Stimulated activated CD8-positive, alpha-beta memory T cell treated with anti-CD3 and anti-CD28 coated beads, Interleukin-4, amount 100 ng/mL, for 24 hours (primary cell): ENCODE results near the gene GDF7.
"Not testable (repeated sequence)": the region's sequence is repeated elsewhere in the genome, so short reads cannot be mapped to it uniquely, and the experiment has no call there.

Experiments used
- DNase-seq: peaks from one replicate; pipeline ENCODE4 v3.0.0-alpha.2; 2020; ENCODE audit warnings: low read depth

Gene GDF7

DNA sequence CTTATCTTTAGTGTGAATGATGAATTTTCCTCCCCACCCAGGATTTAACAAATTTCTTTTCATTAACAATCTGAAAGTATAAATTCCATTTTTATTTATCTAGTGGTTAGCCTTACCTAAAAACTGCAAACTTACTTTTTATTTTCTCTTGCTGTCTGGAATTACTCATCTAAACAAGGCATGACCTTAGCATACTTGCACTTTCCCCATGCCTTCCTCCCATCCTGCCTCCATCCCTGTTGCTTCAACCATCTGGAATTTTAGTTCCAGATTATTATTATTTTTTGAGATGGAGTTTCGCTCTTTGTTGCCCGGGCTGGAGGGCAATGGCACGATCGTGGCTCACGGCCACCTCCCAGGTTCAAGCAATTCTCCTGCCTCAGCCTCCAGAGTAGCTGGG, 35.6 kb downstream of the GDF7 start:
- no peak for DNase-seq

DNA sequence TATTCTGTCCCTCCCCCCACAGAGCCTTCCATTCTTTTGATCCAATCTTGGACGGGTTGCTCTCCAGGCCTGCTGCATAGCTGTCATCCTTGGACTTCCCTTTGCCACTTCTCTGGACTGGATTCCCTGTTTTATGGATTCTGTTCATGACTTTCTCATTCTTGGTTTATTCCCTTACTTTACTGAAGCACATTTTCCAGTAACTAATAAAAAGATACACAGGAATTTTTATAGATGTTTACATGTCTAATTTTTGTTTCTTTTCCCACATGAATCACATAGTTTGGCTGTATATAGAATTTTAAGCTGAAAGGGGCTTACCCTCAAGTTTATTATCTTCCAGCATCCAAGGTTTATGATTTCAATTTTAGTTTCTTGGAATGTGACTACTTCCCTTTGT, 37.9 kb downstream of the GDF7 start:
- DNase-seq: no peak

DNA sequence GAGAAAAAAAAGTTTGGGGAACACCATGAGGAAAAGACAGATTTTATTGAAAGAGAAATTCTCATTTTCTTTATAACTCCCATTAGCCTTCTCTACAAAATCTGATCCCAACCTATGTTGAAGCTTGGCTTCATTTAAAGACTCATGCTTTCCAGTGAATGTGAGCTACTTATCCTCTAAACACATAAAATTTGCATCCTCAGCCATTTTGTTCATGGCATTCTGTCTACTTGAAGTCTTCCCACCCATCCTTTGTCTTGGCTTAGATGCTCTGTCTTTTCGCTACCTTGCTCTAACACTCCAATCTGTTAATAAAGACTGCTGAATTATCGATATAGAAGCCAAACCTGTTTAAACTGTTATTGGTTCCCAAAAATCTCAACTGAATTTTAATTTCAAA, 39.3 kb downstream of the GDF7 start:
- no peak for DNase-seq

DNA sequence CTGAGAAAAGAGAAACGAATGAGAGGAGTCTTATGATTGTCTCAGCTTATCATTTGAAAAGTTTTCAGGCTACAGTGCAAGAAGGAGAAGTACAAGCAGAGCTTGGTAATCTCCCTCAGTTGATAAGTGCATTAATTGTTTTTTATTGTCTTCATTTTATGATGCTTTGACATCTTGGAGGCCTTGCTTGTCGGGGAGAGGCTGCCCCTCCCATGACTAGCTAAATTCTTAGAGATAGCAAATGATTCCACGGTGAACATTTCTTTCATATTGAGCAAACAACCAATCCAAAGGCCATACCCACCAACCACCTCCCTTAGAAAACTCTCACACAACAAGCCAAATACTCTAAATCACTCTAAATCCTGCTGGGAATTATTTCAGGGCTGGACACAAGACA, 39.8 kb downstream of the GDF7 start:
- DNase-seq: no peak

DNA sequence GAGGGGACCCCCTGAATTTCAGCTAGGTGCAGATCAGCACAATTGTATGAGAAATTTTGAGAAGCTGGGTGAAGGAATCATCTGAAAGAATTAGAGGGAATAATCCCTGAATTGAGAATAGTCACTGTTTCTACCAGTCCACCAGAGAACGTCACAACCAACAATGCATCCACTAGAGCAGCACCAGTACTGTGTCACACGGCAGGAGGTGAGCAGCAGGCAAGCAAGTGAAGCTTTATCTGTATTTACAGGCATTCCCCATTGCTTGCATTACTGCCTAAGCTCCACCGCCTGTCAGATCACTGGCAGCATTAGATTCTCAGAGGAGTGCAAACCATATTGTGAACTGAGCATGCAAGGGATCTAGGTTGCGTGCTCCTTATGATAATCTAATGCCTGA, 40.7 kb downstream of the GDF7 start:
- no peak for DNase-seq

DNA sequence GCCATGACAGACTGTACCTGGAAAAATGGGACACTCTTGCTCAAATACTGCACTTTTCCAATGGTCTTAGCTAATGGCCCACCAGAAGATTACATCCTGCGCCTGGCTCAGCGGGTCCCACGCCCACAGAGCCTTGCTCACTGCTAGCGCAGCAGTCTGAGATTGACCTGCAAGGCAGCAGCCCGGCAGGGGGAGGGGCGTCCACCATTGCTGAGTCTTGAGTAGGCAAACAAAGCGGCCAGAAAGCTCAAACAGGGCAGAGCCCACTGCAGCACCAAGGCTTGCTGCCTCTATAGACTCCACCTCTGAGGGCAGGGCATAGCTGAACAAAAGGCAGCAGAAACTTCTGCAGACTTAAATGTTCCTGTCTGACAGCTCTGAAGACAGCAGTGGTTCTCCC, 44.7 kb downstream of the GDF7 start:
- DNase-seq: not testable (repeated sequence)

DNA sequence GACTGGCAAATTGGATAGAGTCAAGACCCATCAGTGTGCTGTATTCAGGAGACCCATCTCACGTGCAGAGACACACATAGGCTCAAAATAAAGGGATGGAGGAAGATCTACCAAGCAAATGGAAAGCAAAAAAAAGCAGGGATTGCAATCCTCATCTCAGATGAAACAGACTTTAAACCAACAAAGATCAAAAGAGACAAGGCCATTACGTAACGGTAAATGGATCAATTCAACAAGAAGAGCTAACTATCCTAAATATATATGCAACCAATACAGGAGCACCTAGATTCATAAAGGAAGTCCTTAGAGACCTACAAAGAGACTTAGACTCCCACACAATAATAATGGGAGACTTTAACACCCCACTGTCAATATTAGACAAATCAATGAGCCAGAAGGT, 46.6 kb downstream of the GDF7 start:
- not testable (repeated sequence) for DNase-seq

DNA sequence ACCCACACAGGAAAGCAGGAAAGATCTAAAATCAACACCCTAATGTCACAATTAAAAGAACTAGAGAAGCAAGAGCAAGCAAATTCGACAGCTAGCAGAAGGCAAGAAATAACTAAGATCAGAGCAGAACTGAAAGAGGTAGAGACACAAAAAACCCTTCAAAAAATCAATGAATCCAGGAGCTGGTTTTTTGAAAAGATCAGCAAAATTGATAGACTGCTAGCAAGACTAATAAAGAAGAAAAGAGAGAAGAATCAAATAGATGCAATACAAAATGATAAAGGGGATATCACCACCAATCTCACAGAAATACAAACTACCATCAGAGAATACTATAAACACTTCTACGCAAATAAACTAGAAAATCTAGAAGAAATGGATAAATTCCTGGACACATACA, 47.5 kb downstream of the GDF7 start:
- DNase-seq: not testable (repeated sequence)

DNA sequence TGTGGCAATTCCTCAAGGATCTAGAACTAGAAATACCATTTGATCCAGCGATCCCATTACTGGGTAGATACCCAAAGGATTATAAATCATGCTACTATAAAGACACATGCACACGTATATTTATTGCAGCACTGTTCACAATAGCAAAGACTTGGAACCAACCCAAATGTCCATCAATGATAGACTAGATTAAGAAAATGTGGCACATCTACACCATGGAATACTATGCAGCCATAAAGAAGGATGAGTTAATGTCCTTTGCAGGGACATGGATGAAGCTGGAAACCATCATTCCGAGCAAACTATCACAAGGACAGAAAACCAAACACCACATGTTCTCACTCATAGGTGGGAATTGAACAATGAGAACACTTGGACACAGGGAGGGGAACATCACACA, 49.2 kb downstream of the GDF7 start:
- not testable (repeated sequence) for DNase-seq

DNA sequence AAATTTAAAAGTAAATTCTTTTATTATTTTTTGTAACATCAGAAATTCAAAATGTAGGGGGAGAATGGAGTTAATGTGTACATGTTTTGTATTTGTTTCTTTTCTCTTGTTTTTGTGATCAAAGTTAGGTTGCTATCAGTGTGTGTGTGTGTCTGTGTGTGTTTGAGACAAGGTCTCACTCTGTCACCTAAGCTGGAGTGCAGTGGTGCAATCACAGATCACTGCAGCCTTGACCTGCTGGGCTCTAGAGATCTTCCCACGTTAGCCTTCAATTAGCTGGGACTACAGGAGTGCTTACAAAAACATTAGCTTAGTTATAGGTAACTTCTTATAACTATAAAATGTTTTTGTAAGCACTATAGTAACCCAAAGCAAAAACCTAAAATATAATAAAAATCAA, 50.7 kb downstream of the GDF7 start:
- no peak for DNase-seq

DNA sequence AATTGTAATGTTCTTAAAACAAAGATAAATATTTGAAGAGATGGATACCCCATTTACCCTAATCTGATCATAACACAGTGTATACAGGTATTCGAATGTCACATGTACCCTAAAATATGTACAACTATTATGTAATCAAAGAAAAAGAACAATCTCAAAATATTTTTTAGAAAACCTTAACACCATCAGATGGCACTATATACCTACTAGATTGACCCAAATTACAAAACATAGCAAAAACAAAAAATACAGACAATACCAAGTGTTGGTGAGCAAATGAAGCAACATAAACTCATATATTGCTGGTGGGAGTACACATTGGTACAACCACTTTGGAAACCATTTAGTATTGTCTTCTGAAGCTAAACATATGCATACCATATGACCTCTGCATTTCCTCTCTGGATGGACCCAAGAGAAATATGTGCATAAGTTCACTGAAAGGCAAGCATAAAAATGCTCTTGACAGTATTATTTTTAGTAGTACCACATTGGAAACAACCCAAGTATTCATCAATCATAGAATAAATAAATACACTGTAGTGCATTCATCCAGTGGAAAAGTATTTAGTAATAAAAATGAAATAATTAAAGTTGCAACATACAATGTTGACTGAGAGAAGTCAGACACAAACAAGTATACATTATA, 55.8 kb downstream of the GDF7 start:
- DNase-seq: no peak

DNA sequence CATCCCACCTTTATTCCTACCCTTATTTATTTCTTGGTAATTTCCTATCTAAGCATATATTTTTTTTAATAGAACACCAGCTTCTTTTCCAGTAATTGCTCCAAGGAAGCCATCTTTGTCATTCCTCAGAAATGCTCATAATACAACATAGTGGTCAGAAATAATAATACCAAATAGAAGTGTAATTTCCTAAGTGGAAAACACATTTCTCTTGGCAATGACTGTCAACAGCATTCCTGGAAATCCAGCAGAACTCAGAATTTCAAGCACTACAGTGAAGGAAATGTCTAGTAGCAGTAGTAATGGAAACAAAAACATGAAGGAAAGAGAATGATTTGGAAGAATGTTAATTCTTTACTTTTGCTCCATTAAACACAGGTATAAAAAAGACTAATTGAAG, 56.6 kb downstream of the GDF7 start:
- DNase-seq: no peak

DNA sequence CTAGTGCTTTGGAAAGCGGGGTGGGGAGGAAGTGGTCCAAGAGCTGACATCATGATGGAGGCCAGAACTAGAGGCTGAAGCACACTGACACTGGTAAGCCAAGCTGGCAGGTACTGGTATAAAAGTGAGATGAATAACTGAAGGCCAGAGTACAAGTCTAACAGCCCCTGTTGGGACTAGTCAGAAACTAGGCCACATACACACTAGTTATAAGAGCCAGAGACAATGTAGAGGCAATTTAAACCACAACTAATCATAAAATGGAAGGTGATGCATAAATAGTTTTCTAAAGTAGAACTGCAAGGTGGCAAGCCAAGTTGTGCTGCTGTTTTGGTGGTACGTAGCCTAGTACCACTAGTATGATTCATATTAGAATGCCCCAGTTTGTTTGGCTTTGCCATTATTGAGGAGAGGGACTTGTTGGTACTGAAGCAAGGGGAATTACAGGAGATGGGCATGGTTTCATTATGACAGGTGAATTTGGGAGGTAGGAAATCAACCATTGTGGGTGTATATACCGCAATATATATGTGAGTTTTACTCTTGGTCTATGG, 57.6 kb downstream of the GDF7 start:
- no peak for DNase-seq

DNA sequence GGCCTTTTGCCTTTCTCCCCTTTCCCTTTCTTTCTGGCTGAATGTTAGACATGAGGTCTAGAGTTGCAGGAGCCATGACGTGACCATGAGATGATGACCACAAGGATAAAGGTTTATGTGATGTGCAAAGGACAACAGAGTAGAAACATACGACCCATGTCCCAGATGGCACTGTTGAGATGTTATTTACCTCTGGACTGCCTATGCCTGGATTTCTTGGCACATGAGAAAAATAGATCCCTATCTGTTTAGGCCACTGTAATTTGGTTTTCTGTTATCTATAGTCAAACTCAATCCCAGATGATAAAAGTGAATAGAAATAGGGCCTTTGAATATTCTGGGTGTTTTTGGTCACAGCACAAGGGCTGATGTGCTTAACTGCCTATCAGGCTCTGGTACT, 58.8 kb downstream of the GDF7 start:
- no peak for DNase-seq

DNA sequence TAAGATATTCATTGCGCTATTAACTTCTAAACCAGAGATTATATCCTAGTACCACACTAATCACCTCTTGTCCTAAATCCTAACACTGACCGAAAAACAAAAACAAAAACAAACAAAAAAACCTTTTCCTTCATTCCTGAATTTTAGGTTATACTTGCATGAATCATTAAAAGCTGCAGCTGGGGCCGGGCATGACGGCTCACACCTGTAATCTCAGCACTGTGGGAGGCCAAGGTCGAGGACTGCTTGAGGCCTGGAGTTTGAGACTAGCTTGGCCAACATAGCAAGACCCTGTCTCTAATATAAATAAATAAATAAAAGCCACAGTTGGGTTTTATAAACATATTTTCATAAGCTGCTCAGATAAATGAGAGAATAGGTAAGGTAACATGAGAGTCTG, 60.0 kb downstream of the GDF7 start:
- DNase-seq: no peak

DNA sequence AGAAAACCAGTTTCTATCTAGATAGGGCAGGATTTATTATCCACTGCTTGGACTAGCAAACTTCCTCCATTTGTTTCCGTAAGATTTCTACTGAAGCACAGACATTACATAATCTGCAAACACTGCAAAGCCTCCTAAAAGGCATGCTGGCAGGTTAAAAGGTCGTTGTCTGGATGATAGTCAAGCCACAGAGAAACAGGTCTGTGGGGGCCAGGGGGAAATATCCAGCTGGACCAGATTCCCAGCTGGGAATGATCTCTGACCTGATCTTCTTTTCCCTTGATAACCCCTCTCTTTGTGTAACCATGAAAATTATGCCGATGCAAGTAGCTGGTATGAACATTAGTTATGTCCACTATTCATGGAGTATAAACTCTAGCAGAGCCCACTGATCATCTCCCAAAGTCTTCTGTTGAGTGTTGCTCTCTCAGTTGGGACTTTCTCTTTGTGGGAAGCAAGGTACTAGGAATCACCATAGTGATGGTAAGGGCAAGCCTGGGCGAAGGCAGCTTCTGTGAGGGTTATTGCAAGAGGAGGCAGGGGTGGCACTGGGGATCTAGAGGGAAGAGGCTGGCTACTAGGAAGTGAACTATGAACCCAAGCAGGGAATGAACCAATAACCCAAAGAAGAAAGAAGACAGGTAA, 61.3 kb downstream of the GDF7 start:
- no peak for DNase-seq
